HFFc6 (cell line): ENCODE results near the gene ZNF629. TPM values are rescaled to one million over a fixed set of nuclear protein-coding genes. Genes with fewer than 3 reads are reported as not detected.
"Not testable (repeated sequence)": the region's sequence is repeated elsewhere in the genome, so short reads cannot be mapped to it uniquely, and the experiment has no call there.

Source experiments
- DNase-seq: peaks from one replicate; pipeline ENCODE4 v3.0.0-alpha.2; 2018
- H3K27ac Mint-ChIP-seq: 2 replicates; pipeline ENCODE4 v1.8.0; 2020; ENCODE audit warnings: mild to moderate bottlenecking, mixed read lengths
- H3K27me3 Mint-ChIP-seq: 2 replicates; pipeline ENCODE4 v1.8.0; 2021; ENCODE audit warnings: mild to moderate bottlenecking, moderate library complexity, mixed read lengths; ENCODE audit not compliant: insufficient read depth
- H3K36me3 Mint-ChIP-seq: 2 replicates; pipeline ENCODE4 v1.8.0; 2021; ENCODE audit warnings: low read depth, mixed read lengths
- H3K4me1 Mint-ChIP-seq: 2 replicates; pipeline ENCODE4 v1.8.0; 2020; ENCODE audit warnings: low read depth, mixed read lengths
- H3K4me3 Mint-ChIP-seq: 2 replicates; pipeline ENCODE4 v1.8.0; 2020; ENCODE audit warnings: mild to moderate bottlenecking, moderate library complexity, mixed read lengths
- H3K9me3 Mint-ChIP-seq: 2 replicates; pipeline ENCODE4 v1.8.0; 2020; ENCODE audit warnings: mild to moderate bottlenecking, mixed read lengths
- CTCF ChIP-seq: fragments of 200-600 bp; sonication (generic); IDR thresholded peaks from 2 replicates; pipeline ENCODE4 v1.5.0; 2021; ENCODE audit warnings: antibody characterized with exemption, mild to moderate bottlenecking
- total RNA-seq, 6 experiments: library from RNA; stranded (reverse); fragmentation: NEBNext Ultra II Directional; extraction: Animal tissue kit (Norgen Biotek cat#: 25700); gene quantifications; 2 replicates in 1 of 6; 3 replicates in 5 of 6; pipeline ENCODE4 v1.2.3, GENCODE V29; 2021

ZNF629 gene
- total RNA-seq, 6 experiments from 2014 or later, result 19.4 to 21.8 (median 21.0) TPM

- Mint-ChIP-seq H3K27ac (no peak overlapping the region), H3K36me3 (peaks cover 4% of the 10 kb centered on the region; the same call in 1 of the 2 replicates), H3K9me3 (peaks cover 7% of the 10 kb centered on the region; the same call in 1 of the 2 replicates), H3K27me3 (peaks cover 3% of the 10 kb centered on the region), H3K4me3 (no peak overlapping the region), H3K4me1 (no peaks in the 10 kb centered on the region)
- no peak for DNase-seq
- no peak for TF ChIP-seq CTCF
Measured at GRCh38 chr16:30820952-30821421, 34.0 kb upstream of the ZNF629 start.

GRCh38 chr16:30816769-30817168 is 29.8 kb upstream of the ZNF629 start:
- H3K36me3 Mint-ChIP-seq, result peaks cover 2% of the 10 kb centered on the region; the same call in 1 of the 2 replicates
- H3K4me1 Mint-ChIP-seq, result peaks cover 14% of the 10 kb centered on the region
- no peak for DNase-seq
- H3K9me3 Mint-ChIP-seq, result peaks cover 5% of the 10 kb centered on the region; the same call in 1 of the 2 replicates
- TF ChIP-seq CTCF, result no peak
- H3K27me3 Mint-ChIP-seq, result no peaks in the 10 kb centered on the region; the same call in none of the 2 replicates
- no peak overlapping the region for H3K27ac Mint-ChIP-seq
- no peak overlapping the region for H3K4me3 Mint-ChIP-seq

GRCh38 chr16:30813821-30814189 is 26.8 kb upstream of the ZNF629 start:
- Mint-ChIP-seq H3K9me3 (no peaks in the 10 kb centered on the region), H3K27me3 (no peaks in the 10 kb centered on the region; the same call in none of the 2 replicates), H3K4me3 (peak overlapping the region; percentile 93), H3K36me3 (no peaks in the 10 kb centered on the region), H3K4me1 (peaks cover 14% of the 10 kb centered on the region), H3K27ac (peak overlapping the region; percentile 82)
- DNase-seq, result no peak
- no peak for TF ChIP-seq CTCF

- H3K4me1 Mint-ChIP-seq, result peaks cover 30% of the 10 kb centered on the region
- H3K27ac Mint-ChIP-seq, H3K4me3 Mint-ChIP-seq, DNase-seq, H3K27me3 Mint-ChIP-seq, H3K9me3 Mint-ChIP-seq, H3K36me3 Mint-ChIP-seq: not testable (repeated sequence)
Measured at GRCh38 chr16:30809675-30810074, 22.7 kb upstream of the ZNF629 start.

GRCh38 chr16:30808890-30809426 is 22.0 kb upstream of the ZNF629 start:
- DNase-seq, H3K36me3 Mint-ChIP-seq, H3K9me3 Mint-ChIP-seq, H3K27ac Mint-ChIP-seq, H3K27me3 Mint-ChIP-seq, H3K4me3 Mint-ChIP-seq: not testable (repeated sequence)
- peaks cover 25% of the 10 kb centered on the region for H3K4me1 Mint-ChIP-seq

GRCh38 chr16:30808146-30808545 is 21.1 kb upstream of the ZNF629 start:
- no peaks in the 10 kb centered on the region for H3K36me3 Mint-ChIP-seq
- no peak for TF ChIP-seq CTCF
- H3K9me3 Mint-ChIP-seq, result no peaks in the 10 kb centered on the region
- no peak overlapping the region for H3K27ac Mint-ChIP-seq
- no peak overlapping the region for H3K4me3 Mint-ChIP-seq
- H3K27me3 Mint-ChIP-seq, result no peaks in the 10 kb centered on the region; the same call in none of the 2 replicates
- H3K4me1 Mint-ChIP-seq, result peaks cover 20% of the 10 kb centered on the region
- DNase-seq, result no peak
